ENCODE results near the gene FGFBP1.

FGFBP1 gene

GRCh38 chr4:15938640-15939039 lies at the start of gene FGFBP1:
TSS of gene FGFBP1 (minus strand) at chr4:15938740. CDS start at chr4:15936632, 2,108 bp downstream.
- no peak for DNase-seq (ENCODE audit: low read depth in 2 of 2)

- DNase-seq (ENCODE audit: low read depth in 2 of 2), result no peak
These were observed 49.7 kb upstream of the FGFBP1 start for GRCh38 chr4:15988222-15988621.

GRCh38 chr4:15986907-15987306 lies 48.4 kb upstream of the FGFBP1 start:
- DNase-seq (ENCODE audit: low read depth in 2 of 2), result no peak

- no peak for DNase-seq (ENCODE audit: low read depth in 2 of 2)
These were observed 45.1 kb upstream of the FGFBP1 start for GRCh38 chr4:15983610-15984009.

GRCh38 chr4:15982842-15983524 lies 44.4 kb upstream of the FGFBP1 start:
- no peak for DNase-seq (ENCODE audit: low read depth in 2 of 2)

GRCh38 chr4:15976456-15977447 lies 38.2 kb upstream of the FGFBP1 start:
- no peak for DNase-seq (ENCODE audit: low read depth in 2 of 2)

- DNase-seq (ENCODE audit: low read depth in 2 of 2), result no peak
These were observed 32.7 kb upstream of the FGFBP1 start for GRCh38 chr4:15971068-15971801.

GRCh38 chr4:15968551-15969300 lies 30.2 kb upstream of the FGFBP1 start:
- DNase-seq (ENCODE audit: low read depth in 2 of 2), result no peak

- no peak for DNase-seq (ENCODE audit: low read depth in 2 of 2)
These were observed 26.8 kb upstream of the FGFBP1 start for GRCh38 chr4:15965325-15965724.

- DNase-seq (ENCODE audit: low read depth in 2 of 2), result no peak
These were observed 25.6 kb upstream of the FGFBP1 start for GRCh38 chr4:15964159-15964558.

- DNase-seq (ENCODE audit: low read depth in 2 of 2), result peak in 1 of 2 donors; percentile 19
These were observed 25.0 kb upstream of the FGFBP1 start for GRCh38 chr4:15963576-15963975.

GRCh38 chr4:15963001-15963451 lies 24.5 kb upstream of the FGFBP1 start, which contains the start of gene FGFBP2:
TSS of gene FGFBP2 (minus strand) at chr4:15963175. CDS start at chr4:15963129, 46 bp downstream.
- peak; percentile 31 to 49 for DNase-seq (ENCODE audit: low read depth in 2 of 2)

GRCh38 chr4:15961781-15962510 lies 23.4 kb upstream of the FGFBP1 start:
- no peak for DNase-seq (ENCODE audit: low read depth in 2 of 2)

- DNase-seq (ENCODE audit: low read depth in 2 of 2), result no peak
These were observed 20.0 kb upstream of the FGFBP1 start for GRCh38 chr4:15958562-15958961.

GRCh38 chr4:15956179-15956850 lies 17.8 kb upstream of the FGFBP1 start:
- peak; percentile 74 to 79 for DNase-seq (ENCODE audit: low read depth in 2 of 2)

GRCh38 chr4:15955670-15956069 lies 17.1 kb upstream of the FGFBP1 start:
- DNase-seq (ENCODE audit: low read depth in 2 of 2), result no peak

GRCh38 chr4:15953625-15954024 lies 15.1 kb upstream of the FGFBP1 start:
- DNase-seq (ENCODE audit: low read depth in 2 of 2), result no peak

GRCh38 chr4:15951781-15952180 lies 13.2 kb upstream of the FGFBP1 start:
- no peak for DNase-seq (ENCODE audit: low read depth in 2 of 2)

- no peak for DNase-seq (ENCODE audit: low read depth in 2 of 2)
These were observed 10.3 kb upstream of the FGFBP1 start for GRCh38 chr4:15948826-15949225.

- no peak for DNase-seq (ENCODE audit: low read depth in 2 of 2)
These were observed 9.1 kb upstream of the FGFBP1 start for GRCh38 chr4:15947684-15948083.

All from activated CD4-positive, alpha-beta T cell treated with anti-CD3 and anti-CD28 coated beads for 24 hours (primary cell).